GM19238 (cell line): ENCODE results near the gene GEMIN7.

Source experiments
- DNase-seq: peaks from one replicate; pipeline ENCODE4 v3.0.0; 2011; ENCODE audit warnings: low spot score; ENCODE audit not compliant: insufficient read length

The GEMIN7 gene, protein sequence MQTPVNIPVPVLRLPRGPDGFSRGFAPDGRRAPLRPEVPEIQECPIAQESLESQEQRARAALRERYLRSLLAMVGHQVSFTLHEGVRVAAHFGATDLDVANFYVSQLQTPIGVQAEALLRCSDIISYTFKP

DNA sequence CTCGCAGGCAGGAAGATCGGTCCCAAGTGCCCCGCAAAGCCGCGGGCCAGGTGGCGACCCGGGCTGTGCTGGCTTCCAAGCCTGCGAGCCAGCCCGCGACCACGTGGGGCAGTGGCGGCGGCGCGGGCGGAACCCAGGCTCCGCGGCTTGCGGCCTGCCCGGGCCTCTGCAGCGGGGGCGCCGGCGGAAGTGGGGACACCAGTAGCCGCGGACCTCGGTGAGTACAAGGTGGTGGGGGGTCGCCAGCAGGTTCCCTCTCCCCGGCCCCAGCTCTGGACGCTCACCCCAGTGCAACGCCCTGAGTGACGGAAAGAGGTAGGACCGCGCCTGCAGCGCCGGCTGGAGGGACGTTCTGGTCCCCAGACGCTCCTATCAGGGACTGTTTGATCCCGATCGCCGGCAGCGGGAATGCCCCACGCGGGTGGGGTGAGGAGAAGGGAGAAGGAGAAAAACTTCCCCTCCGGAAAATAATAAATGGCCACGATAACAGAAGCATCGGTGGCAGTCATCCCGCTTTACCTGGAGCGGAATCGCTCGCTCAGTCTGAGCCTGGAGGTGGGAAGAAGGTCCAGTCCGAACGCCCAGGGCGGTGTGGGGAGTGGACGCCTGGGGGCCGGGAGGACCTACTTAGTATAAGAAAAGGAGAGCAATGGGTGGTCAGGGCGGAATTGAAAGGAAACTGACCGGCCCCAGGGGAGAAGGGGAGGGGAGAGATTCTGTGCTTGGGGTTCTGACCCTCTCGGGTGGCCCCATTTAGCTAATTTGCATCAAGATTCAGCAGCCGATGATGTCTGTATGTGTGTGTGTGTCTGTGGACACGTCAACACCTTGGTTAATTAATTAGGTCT is at the start of gene GEMIN7:
Gene GEMIN7 (plus strand): TSS at position 198 of the 848 bp plus-strand sequence. CDS start 10,855 bp downstream, outside the sequence.
- peak; percentile 77 for DNase-seq

DNA sequence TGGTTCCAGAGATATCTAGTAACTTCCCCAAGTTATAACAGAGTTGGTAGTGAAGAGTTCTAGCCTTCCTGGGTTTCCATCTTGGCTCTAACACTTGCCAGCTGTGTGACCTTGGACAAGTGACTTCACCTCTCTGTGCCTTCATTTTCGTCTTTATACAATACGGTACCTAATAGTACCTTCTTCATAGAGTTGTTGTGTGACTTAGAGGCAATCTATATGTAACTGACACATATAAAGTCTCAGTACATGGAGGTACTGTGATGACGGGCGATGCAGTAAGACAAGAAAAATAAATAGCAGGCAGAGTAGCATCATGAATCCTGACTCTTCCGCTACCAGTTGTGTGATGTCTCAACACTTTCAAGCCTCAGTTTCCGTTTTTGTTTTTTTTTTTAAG is 48.2 kb upstream of the GEMIN7 start:
- DNase-seq = no peak

DNA sequence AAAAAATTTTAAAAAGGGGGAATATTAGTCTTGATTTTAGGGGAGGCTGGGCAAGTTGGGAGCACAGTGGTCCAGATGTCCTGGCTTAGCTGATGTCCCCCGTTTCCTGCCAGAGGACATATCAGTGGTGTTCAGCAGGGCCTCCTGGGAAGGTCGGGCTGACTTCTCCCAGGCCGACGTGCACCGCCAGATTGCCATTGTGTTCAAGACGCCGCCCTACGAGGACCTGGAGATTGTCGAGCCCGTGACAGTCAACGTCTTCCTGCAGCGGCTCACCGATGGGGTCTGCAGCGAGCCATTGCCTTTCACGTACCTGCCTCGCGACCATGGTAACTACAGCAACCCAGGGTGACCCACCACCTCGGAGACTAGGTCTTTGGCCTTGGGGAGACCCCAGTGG is 46.6 kb upstream of the GEMIN7 start:
- no peak for DNase-seq

DNA sequence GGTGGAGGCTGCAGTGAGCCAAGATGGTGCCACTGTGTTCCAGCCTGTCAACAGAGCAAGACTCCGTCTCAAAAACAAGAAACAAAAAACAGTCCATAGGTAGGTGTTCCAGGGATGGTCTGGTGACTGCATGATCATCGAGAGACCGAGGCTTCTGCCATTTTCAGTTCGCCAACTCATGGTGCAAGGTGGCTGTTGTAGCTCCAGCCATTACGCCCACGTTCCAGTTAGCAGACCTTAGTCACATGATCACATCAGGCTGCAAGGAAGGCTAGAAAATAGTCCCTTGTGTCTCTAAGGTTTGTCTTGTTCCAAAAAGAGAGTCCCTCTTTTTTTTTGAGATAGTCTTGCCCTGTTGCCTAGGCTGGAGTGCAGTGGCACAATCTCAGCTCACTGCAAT is 43.3 kb upstream of the GEMIN7 start:
- DNase-seq = no peak

DNA sequence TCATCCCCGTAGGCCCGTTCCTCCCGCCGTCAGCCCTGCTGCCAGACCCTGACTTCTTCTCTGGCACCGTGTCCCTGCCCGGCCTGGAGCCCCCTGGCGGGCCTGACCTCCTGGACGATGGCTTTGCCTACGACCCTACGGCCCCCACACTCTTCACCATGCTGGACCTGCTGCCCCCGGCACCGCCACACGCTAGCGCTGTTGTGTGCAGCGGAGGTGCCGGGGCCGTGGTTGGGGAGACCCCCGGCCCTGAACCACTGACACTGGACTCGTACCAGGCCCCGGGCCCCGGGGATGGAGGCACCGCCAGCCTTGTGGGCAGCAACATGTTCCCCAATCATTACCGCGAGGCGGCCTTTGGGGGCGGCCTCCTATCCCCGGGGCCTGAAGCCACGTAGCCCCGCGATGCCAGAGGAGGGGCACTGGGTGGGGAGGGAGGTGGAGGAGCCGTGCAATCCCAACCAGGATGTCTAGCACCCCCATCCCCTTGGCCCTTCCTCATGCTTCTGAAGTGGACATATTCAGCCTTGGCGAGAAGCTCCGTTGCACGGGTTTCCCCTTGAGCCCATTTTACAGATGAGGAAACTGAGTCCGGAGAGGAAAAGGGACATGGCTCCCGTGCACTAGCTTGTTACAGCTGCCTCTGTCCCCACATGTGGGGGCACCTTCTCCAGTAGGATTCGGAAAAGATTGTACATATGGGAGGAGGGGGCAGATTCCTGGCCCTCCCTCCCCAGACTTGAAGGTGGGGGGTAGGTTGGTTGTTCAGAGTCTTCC is 41.5 kb upstream of the GEMIN7 start:
- DNase-seq = no peak

DNA sequence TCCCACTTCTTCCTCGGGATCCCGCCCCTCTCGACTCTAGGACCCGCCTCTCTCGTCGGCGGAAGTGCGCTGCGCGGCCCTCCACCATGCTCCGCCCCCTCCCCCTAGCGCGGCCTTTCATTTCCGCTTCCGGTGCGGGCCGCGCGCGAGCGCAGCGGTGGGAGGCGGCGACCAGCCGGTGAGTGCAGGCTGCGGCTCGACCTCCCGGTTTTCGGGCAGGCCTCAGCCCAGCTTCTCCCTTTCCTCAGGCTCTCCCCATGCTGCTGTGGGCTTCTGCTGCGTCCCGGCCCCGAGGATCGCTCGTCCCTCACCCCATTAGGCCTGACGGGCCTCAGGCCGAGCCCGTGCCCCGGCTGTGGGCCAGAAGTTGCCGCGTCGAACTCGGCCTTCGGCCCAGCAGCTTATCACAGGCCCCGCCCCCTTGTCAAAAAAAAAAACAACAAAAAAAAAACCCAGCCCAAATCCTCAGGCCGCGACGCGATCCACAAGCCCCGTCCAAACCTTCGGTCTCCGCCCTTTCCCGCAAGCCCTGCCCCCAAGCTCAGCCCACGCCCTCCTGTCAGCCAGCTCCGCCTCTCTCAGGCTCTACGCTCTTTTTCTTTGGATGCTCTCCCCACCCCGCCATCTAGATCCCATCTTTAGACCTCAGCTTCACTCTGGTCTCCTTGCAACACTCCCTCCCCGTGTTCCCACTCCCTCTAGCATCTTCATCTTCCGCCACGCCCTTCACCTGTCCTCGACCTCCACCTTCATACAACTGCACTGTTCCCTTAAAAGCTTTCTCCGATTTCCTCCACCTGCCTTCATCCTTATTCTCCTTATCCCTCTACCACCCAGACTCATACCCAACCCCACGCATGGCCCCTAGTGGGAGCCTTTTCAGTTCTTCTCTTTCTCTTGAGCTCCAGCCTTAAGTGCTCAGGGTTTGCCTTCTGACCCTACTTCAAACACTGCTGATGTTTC is 39.8 kb upstream of the GEMIN7 start, which contains the start of gene CLASRP:
Gene CLASRP (plus strand): TSS at position 115 of the 963 bp plus-strand sequence. CDS start 1,168 bp downstream, outside the sequence.
- DNase-seq = peak; percentile 80

DNA sequence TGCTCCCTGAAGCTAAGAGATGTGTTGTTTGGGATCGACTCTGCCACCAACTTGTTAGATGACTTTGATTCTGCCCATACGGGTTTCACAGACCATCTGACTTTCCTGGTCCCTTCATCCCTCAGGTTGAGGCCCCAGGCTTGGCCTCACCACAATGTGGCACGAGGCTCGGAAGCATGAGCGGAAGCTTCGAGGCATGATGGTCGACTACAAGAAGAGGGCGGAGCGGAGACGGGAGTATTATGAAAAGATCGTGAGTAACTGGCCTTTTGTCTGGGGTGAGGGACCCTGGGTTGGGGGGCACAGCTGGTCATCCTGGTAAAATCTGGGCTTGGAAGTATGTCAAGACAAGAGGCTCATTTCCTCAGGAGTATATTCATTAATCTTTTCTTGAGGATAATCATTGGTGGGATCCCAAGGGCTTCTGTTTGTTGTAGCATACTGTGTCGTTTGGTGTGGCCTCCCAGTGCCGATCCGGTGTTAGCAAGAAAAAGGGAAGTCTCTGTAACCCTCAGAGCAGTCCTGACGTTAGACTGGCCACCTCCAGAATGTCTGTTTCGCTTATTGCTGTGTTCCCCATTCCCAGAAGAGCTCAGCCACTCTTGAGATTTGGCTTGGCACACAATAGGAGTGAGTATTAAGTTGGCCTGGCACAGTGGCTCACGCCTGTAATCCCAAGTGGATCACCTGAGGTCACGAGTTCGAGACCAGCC is 38.8 kb upstream of the GEMIN7 start:
- no peak for DNase-seq

DNA sequence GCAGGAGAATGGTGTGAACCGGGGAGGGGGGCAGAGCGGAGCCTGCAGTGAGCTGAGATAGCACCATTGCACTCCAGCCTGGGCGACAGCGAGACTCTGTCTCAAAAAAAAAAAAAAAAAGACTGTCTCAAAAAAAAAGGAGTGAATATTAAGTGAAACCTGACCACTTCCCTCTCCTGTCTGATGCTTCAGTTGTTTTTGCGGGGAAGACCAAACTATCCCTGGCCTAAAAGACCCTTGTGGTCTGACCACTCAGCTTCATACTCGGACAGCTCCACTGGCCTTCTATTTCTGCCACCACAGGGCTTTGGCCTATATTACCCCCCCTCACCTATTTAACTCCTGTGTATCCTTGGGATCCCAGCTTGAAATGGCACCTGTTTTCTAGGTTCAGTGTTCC is 37.9 kb upstream of the GEMIN7 start:
- DNase-seq = no peak

DNA sequence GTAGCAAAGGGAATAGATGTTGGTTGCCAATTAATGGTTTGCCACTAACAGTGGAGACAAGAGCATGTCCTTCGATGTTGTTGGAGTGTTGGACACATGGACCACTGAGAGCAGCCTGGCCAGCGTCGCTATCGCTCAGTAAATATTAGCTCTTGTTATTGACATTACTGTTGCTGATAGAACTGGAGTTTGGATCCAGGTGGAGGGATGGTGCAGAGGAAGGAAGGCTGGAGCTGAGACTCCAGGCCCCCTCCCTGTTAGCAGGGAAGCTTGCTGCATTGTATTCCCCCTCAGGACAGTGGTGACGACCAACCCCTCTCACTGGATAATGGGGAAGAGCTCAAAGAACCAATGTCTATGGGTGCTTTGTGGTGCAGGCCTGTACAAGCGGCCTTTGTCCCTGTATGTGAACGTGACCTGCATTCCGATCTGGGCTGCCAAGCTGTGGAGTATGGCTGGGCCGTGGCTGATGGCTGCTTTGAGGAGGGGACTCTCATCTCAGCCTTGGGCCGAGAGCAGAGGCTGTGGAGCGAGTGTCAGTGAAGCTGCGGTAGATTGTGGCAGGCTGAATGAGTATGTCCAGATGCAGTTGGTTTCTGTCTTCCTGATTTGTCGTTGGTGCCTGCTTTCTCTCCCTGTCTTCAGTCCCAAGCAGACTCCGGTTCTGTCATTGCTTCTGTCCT is 33.2 kb upstream of the GEMIN7 start:
- DNase-seq = no peak

DNA sequence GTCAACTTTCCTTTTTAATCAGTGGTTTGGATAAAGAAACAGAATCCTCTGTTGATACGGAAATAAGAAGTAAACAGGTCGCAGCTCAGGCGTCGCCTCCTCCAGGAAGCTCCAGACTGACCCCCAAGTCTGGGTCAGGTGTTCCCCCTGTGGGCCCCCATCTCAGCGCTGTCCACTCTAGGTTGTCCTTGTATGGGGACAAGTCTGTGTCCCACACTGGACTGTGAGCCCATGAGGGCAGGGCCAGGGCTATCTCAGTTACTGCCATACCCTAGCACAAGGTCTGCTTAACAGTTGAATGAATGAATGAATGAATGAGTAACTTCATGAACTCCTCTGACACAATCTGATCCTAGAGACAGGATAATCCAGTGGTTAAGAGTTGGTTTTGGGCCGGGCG is 32.7 kb upstream of the GEMIN7 start:
- no peak for DNase-seq

DNA sequence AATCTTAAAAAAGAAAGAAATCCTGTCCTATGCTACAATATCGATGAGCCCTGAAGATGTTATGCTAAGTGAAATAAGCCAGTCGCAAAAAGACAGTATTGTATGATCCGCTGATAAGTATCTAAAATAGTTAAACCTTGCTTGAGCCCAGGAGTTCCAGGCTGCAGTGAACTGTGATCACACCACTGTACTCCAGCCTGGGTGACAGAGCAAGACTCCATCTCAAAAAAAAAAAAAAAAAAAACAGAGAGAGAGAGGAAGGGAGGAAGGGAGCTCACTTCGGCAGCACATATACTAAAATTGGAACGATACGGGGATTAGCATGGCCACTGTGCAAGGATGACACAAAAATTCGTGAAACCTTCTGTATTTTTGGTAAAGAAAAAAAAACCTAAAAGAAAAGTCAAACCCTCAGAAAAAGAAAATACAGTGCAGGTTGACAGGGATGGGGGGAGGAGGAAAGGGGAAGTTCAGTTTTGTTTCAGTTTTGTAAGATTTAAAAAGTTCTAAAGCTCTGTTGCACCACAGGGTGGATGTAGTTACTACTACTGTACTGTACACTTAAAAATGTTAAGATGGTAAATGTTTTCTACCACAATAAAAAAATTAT is 31.8 kb upstream of the GEMIN7 start:
- DNase-seq = peak; percentile 41

DNA sequence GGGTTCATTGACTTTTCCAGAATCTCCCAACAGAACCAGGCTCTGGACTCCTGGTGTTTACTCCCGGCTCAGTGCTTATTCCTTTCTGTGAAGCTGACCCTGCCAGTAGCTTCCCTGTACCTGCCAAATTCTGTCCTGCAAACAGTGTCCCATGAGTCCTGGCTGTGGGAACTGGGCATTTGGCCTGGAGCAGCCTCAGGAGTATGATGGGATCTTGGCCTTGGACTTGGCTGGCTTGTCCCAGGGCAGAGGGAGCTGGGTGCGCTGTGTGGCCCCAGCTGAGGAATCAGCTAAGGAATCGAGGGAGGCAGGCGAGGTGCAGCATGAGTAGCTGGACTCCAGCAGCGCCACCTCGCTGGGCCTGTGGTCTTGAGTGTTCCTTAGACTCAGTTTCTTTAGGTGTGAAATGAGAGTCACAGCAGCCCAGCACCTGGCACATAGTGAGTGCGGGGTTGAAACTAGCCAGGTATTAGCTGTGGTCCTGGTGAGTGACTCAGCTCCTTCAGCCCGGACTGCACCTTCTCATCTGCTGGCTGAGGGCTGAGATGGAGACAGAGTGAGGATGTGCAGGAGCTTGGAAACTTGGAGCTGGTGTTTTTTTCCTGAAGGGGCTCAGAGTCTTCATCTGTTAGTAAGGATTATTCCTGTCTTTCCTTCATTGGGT is 29.9 kb upstream of the GEMIN7 start:
- no peak for DNase-seq

DNA sequence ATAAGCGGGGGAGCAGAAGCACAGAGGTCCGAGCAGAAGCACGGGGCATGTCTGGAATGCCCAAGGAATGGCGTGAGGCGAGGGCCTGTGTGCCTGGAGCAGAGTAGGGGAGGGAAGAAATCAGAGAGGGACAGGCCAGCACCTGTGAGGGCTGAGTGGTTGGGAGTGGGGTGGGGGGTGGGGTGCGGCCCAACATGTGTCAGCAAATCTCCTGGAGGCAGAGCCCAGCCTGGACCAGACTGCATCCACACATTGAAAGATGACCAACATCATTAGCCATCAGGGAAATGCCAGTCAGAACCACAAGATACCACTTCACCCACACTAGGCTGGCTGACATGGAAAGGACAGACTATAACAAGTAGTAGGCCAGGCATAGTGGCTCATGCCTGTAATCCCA is 29.0 kb upstream of the GEMIN7 start:
- no peak for DNase-seq

DNA sequence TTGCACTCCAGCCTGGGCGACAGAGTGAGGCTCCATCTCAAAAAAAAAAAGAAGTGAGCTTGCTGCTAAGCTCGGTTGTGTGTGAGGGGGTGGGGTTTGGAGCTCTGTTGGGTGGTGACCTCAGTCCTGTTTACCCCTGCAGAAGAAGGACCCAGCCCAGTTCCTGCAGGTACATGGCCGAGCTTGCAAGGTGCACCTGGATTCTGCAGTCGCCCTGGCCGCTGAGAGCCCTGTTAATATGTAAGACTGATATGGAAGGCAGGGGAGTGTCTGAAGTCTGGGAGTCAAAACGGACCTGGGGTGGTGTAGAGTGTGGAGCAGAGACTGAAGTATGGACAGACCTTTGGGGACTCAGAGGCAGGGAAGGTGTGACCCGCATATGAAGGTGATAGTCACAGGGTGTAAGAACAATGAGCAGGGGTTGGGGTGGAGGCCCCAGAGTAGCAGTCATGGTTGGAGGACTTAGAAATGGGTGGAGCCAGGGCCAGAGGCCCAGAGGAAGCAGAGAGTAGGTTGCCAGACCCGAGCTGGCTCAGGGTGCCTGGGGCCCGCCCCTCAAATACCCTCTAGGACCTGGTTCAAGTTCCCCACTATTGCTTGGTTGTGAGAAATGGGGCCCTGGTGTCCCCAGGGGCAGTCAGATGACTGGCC is 27.0 kb upstream of the GEMIN7 start:
- DNase-seq = no peak

DNA sequence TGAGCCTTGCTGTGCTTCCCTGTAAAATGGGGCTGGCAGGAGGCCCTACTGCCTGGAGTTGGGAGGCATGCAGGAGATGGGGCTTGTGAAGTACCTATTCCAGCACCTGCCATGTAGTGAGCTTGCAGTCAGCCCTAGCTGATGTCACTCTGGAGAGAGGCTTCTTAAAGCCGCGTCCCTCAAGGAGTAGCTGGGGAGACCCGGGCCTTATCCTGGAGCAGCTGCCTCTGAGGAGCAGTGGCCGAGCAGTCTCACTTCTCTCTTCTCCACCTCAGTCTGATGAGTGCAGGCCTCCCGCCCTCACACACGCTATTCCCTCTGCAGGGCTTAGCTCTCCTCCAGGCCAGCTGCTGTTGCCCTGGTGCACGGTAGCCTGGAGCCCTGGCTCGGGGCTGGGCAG is 22.2 kb upstream of the GEMIN7 start:
- DNase-seq = no peak

DNA sequence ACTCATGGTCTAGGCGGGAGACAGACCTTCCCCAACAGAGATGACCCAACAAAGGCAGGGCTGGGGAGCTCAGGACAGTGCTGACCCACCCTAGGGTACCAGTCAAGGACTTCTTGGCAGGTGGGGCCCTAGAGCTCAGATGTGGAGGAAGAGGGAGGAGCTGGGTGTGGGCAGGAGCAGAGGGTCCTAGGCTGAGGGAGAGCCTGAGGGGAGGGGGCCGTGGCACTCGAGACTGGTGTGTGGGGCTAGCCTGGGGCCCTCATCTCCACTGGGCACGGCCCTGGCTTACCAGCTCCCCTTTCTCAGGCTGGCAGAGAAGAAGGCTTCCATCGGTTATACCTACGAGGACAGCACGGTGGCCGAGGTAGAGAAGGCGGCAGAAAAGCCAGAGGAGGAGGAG is 21.6 kb upstream of the GEMIN7 start:
- no peak for DNase-seq

DNA sequence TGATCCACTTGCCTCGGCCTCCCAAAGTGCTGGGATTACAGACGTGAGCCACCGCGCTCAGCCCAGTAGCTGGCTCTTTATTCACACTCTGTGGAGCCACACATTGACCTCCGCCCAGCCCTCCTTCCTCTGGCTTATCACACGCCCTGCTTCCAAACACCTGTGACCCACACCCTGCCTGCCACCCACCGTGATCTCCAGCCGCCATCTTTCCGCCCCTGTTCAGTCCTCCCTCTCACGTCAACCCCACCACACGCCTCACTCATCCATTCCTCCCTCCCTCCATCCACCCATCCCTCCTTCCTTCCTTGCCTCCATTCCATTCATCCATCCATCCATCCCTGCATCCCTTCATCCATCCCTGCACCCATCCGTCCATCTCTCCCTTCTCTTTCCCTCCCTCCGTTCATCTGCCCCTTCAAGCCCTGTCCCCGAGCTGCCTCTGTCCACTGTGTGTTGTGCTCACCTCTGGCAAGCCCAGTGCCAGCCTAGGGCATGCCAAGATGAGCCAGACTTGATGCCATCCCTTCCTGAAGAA is 20.4 kb upstream of the GEMIN7 start:
- no peak for DNase-seq
